ENCODE measurements around the gene TFPI.

TFPI gene

DNA sequence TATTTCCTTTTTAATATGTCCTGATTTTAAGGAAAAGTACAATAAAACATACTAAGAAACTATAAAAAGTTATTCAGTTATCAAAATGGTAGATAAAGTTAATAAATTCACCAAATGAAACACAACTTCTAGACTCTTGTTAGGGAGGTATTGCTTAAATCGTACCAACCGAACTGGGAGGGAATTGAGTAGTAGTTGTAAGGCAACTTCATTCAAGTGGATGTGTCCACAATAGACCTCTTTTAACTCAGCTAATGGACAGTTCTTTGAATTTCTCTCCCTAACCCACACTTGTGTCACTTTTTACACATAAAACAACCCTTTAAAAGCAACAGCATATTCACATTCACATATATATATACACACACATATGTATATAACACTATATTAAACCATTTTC lies 57.1 kb downstream of the TFPI start:
- H2AFZ ChIP-seq (ENCODE audit: low read length): no peak overlapping the region
- no peak overlapping the region for H2BK15ac ChIP-seq (ENCODE audit: low read length)
- H2BK5ac ChIP-seq (ENCODE audit: low read length): no peak overlapping the region
- H2BK12ac ChIP-seq (ENCODE audit: low read length): no peak overlapping the region
- H3K18ac ChIP-seq (ENCODE audit: low read length): no peak overlapping the region
- H3K27me3 ChIP-seq (ENCODE audit: control insufficient read depth in 3 of 3, insufficient read depth in 3 of 3, low read depth in 1 of 3, low read length in 3 of 3): no peaks in the 10 kb centered on the region
- no peak for DNase-seq (ENCODE audit: low spot score)
- no peak overlapping the region for H4K8ac ChIP-seq (ENCODE audit: low read depth, low read length)
- no peak overlapping the region for H3K4me2 ChIP-seq (ENCODE audit: insufficient read depth, low read length, poor library complexity, severe bottlenecking)
- no peaks in the 10 kb centered on the region for H3K36me3 ChIP-seq (replicated peaks in 1 of 2; ENCODE audit: control insufficient read depth in 2 of 2, insufficient read depth in 2 of 2, low read length in 2 of 2)
- H3K14ac ChIP-seq (ENCODE audit: low read length): no peak overlapping the region
- H3K23ac ChIP-seq (ENCODE audit: low read depth, low read length, poor library complexity): no peak overlapping the region
- H2BK120ac ChIP-seq (ENCODE audit: low read depth, low read length): no peak overlapping the region
- H3K4me3 ChIP-seq (ENCODE audit: low read length in 2 of 2): no peak overlapping the region
- H3K9me3 ChIP-seq (replicated peaks in 1 of 2; ENCODE audit: control insufficient read depth in 2 of 2, insufficient read depth in 1 of 2, low read depth in 1 of 2, low read length in 2 of 2): peaks cover 0 to 5% of the 10 kb centered on the region in 2 donors
- H4K91ac ChIP-seq (ENCODE audit: low read depth, low read length, poor library complexity): no peak overlapping the region
- WGBS, 2 donors (ENCODE audit: extremely low coverage in 2 of 2, insufficient read length in 2 of 2, insufficient replicate concordance in 1 of 2): no CpG with 5 or more reads among the region's 2 CpGs
- H3K27ac ChIP-seq (replicated peaks; ENCODE audit: low read length): no peak overlapping the region
- H3K79me1 ChIP-seq (ENCODE audit: low read depth, low read length): no peaks in the 10 kb centered on the region
- H3K9ac ChIP-seq (ENCODE audit: low read depth, low read length, poor library complexity): no peak overlapping the region
- H2AK5ac ChIP-seq (ENCODE audit: low read depth, low read length): no peak overlapping the region
- no peak overlapping the region for H3K4ac ChIP-seq (ENCODE audit: low read length)
- no peaks in the 10 kb centered on the region for H3K4me1 ChIP-seq (ENCODE audit: control insufficient read depth in 2 of 2, insufficient read depth in 1 of 2, low read depth in 1 of 2, low read length in 2 of 2)

- no peak overlapping the region for H3K4ac ChIP-seq (ENCODE audit: low read length)
- peak overlapping the region; percentile 2 for H2AFZ ChIP-seq (ENCODE audit: low read length)
- H4K8ac ChIP-seq (ENCODE audit: low read depth, low read length): no peak overlapping the region
- no peak overlapping the region for H3K18ac ChIP-seq (ENCODE audit: low read length)
- no CpG with 5 or more reads among the region's 1 CpG for WGBS, 2 donors (ENCODE audit: extremely low coverage in 2 of 2, insufficient read length in 2 of 2, insufficient replicate concordance in 1 of 2)
- no peaks in the 10 kb centered on the region for H3K4me1 ChIP-seq (ENCODE audit: control insufficient read depth in 2 of 2, insufficient read depth in 1 of 2, low read depth in 1 of 2, low read length in 2 of 2)
- no peak overlapping the region for H2BK12ac ChIP-seq (ENCODE audit: low read length)
- H2AK5ac ChIP-seq (ENCODE audit: low read depth, low read length): no peak overlapping the region
- no peak overlapping the region for H3K14ac ChIP-seq (ENCODE audit: low read length)
- no peak overlapping the region for H3K9ac ChIP-seq (ENCODE audit: low read depth, low read length, poor library complexity)
- no peaks in the 10 kb centered on the region for H3K27me3 ChIP-seq (ENCODE audit: control insufficient read depth in 3 of 3, insufficient read depth in 3 of 3, low read depth in 1 of 3, low read length in 3 of 3)
- no peak overlapping the region for H4K91ac ChIP-seq (ENCODE audit: low read depth, low read length, poor library complexity)
- no peak overlapping the region for H3K27ac ChIP-seq (replicated peaks; ENCODE audit: low read length)
- no peaks in the 10 kb centered on the region for H3K79me1 ChIP-seq (ENCODE audit: low read depth, low read length)
- H3K36me3 ChIP-seq (replicated peaks in 1 of 2; ENCODE audit: control insufficient read depth in 2 of 2, insufficient read depth in 2 of 2, low read length in 2 of 2): no peaks in the 10 kb centered on the region
- no peak overlapping the region for H2BK120ac ChIP-seq (ENCODE audit: low read depth, low read length)
- no peak for DNase-seq (ENCODE audit: low spot score)
- H2BK15ac ChIP-seq (ENCODE audit: low read length): no peak overlapping the region
- peaks cover 0 to 5% of the 10 kb centered on the region in 2 donors for H3K9me3 ChIP-seq (replicated peaks in 1 of 2; ENCODE audit: control insufficient read depth in 2 of 2, insufficient read depth in 1 of 2, low read depth in 1 of 2, low read length in 2 of 2)
- no peak overlapping the region for H3K4me2 ChIP-seq (ENCODE audit: insufficient read depth, low read length, poor library complexity, severe bottlenecking)
- no peak overlapping the region for H2BK5ac ChIP-seq (ENCODE audit: low read length)
- H3K23ac ChIP-seq (ENCODE audit: low read depth, low read length, poor library complexity): no peak overlapping the region
- H3K4me3 ChIP-seq (ENCODE audit: low read length in 2 of 2): no peak overlapping the region
Measured at GRCh38 chr2:187495324-187495723, 58.9 kb downstream of the TFPI start.

GRCh38 chr2:187493877-187494568 lies 60.2 kb downstream of the TFPI start:
- H3K4ac ChIP-seq (ENCODE audit: low read length): no peak overlapping the region
- H3K23ac ChIP-seq (ENCODE audit: low read depth, low read length, poor library complexity): no peak overlapping the region
- H2BK15ac ChIP-seq (ENCODE audit: low read length): no peak overlapping the region
- no peak overlapping the region for H2BK5ac ChIP-seq (ENCODE audit: low read length)
- H3K14ac ChIP-seq (ENCODE audit: low read length): no peak overlapping the region
- H3K36me3 ChIP-seq (replicated peaks in 1 of 2; ENCODE audit: control insufficient read depth in 2 of 2, insufficient read depth in 2 of 2, low read length in 2 of 2): no peaks in the 10 kb centered on the region
- DNase-seq (ENCODE audit: low spot score): no peak
- no peak overlapping the region for H4K8ac ChIP-seq (ENCODE audit: low read depth, low read length)
- H2AK5ac ChIP-seq (ENCODE audit: low read depth, low read length): no peak overlapping the region
- H3K27me3 ChIP-seq (ENCODE audit: control insufficient read depth in 3 of 3, insufficient read depth in 3 of 3, low read depth in 1 of 3, low read length in 3 of 3): no peaks in the 10 kb centered on the region
- H3K9me3 ChIP-seq (replicated peaks in 1 of 2; ENCODE audit: control insufficient read depth in 2 of 2, insufficient read depth in 1 of 2, low read depth in 1 of 2, low read length in 2 of 2): peaks cover 0 to 5% of the 10 kb centered on the region in 2 donors
- H3K9ac ChIP-seq (ENCODE audit: low read depth, low read length, poor library complexity): no peak overlapping the region
- no peaks in the 10 kb centered on the region for H3K79me1 ChIP-seq (ENCODE audit: low read depth, low read length)
- no peak overlapping the region for H2BK12ac ChIP-seq (ENCODE audit: low read length)
- H3K27ac ChIP-seq (replicated peaks; ENCODE audit: low read length): no peak overlapping the region
- H4K91ac ChIP-seq (ENCODE audit: low read depth, low read length, poor library complexity): no peak overlapping the region
- no CpG with 5 or more reads among the region's 3 CpGs for WGBS, 2 donors (ENCODE audit: extremely low coverage in 2 of 2, insufficient read length in 2 of 2, insufficient replicate concordance in 1 of 2)
- H2AFZ ChIP-seq (ENCODE audit: low read length): no peak overlapping the region
- no peak overlapping the region for H3K4me2 ChIP-seq (ENCODE audit: insufficient read depth, low read length, poor library complexity, severe bottlenecking)
- no peak overlapping the region for H3K18ac ChIP-seq (ENCODE audit: low read length)
- no peaks in the 10 kb centered on the region for H3K4me1 ChIP-seq (ENCODE audit: control insufficient read depth in 2 of 2, insufficient read depth in 1 of 2, low read depth in 1 of 2, low read length in 2 of 2)
- H2BK120ac ChIP-seq (ENCODE audit: low read depth, low read length): no peak overlapping the region
- no peak overlapping the region for H3K4me3 ChIP-seq (ENCODE audit: low read length in 2 of 2)

- H4K91ac ChIP-seq (ENCODE audit: low read depth, low read length, poor library complexity): no peak overlapping the region
- H3K27ac ChIP-seq (replicated peaks; ENCODE audit: low read length): no peak overlapping the region
- whole genome bisulfite sequencing, 2 donors (ENCODE audit: extremely low coverage in 2 of 2, insufficient read length in 2 of 2, insufficient replicate concordance in 1 of 2): no CpG with 5 or more reads among the region's 5 CpGs
- H2BK12ac ChIP-seq (ENCODE audit: low read length): no peak overlapping the region
- no peak overlapping the region for H2BK15ac ChIP-seq (ENCODE audit: low read length)
- no peaks in the 10 kb centered on the region for H3K27me3 ChIP-seq (ENCODE audit: control insufficient read depth in 3 of 3, insufficient read depth in 3 of 3, low read depth in 1 of 3, low read length in 3 of 3)
- H3K9me3 ChIP-seq (replicated peaks in 1 of 2; ENCODE audit: control insufficient read depth in 2 of 2, insufficient read depth in 1 of 2, low read depth in 1 of 2, low read length in 2 of 2): peaks cover 0 to 5% of the 10 kb centered on the region in 2 donors
- H2AK5ac ChIP-seq (ENCODE audit: low read depth, low read length): no peak overlapping the region
- no peaks in the 10 kb centered on the region for H3K36me3 ChIP-seq (replicated peaks in 1 of 2; ENCODE audit: control insufficient read depth in 2 of 2, insufficient read depth in 2 of 2, low read length in 2 of 2)
- H4K8ac ChIP-seq (ENCODE audit: low read depth, low read length): no peak overlapping the region
- H3K9ac ChIP-seq (ENCODE audit: low read depth, low read length, poor library complexity): no peak overlapping the region
- H3K14ac ChIP-seq (ENCODE audit: low read length): no peak overlapping the region
- no peaks in the 10 kb centered on the region for H3K79me1 ChIP-seq (ENCODE audit: low read depth, low read length)
- H2AFZ ChIP-seq (ENCODE audit: low read length): no peak overlapping the region
- H3K18ac ChIP-seq (ENCODE audit: low read length): no peak overlapping the region
- H3K4me1 ChIP-seq (ENCODE audit: control insufficient read depth in 2 of 2, insufficient read depth in 1 of 2, low read depth in 1 of 2, low read length in 2 of 2): no peaks in the 10 kb centered on the region
- DNase-seq (ENCODE audit: low spot score): no peak
- H2BK5ac ChIP-seq (ENCODE audit: low read length): no peak overlapping the region
- H3K4ac ChIP-seq (ENCODE audit: low read length): no peak overlapping the region
- H3K4me2 ChIP-seq (ENCODE audit: insufficient read depth, low read length, poor library complexity, severe bottlenecking): no peak overlapping the region
- H2BK120ac ChIP-seq (ENCODE audit: low read depth, low read length): no peak overlapping the region
- no peak overlapping the region for H3K23ac ChIP-seq (ENCODE audit: low read depth, low read length, poor library complexity)
- H3K4me3 ChIP-seq (ENCODE audit: low read length in 2 of 2): no peak overlapping the region
Measured at GRCh38 chr2:187493180-187493579, 61.1 kb downstream of the TFPI start.
